HUES48 (cell line): Measurements from ENCODE around the gene GABBR1.
"Not testable (repeated sequence)": the region's sequence is repeated elsewhere in the genome, so short reads cannot be mapped to it uniquely, and the experiment has no call there.

Source experiments
- H3K27ac ChIP-seq: one replicate; pipeline ENCODE4 v1.7.0; 2013; ENCODE audit warnings: low read depth, low read length, inconsistent platforms
- H3K27me3 ChIP-seq: 2 replicates; pipeline ENCODE4 v1.6.1; 2013; ENCODE audit warnings: mild to moderate bottlenecking, low read length; ENCODE audit not compliant: control insufficient read depth, insufficient read depth
- H3K36me3 ChIP-seq: 2 replicates; pipeline ENCODE4 v1.6.1; 2013; ENCODE audit warnings: low read length; ENCODE audit not compliant: control insufficient read depth, insufficient read depth
- H3K4me1 ChIP-seq: 2 replicates; pipeline ENCODE4 v1.6.1; 2013; ENCODE audit warnings: mild to moderate bottlenecking, low read length; ENCODE audit not compliant: control insufficient read depth, insufficient read depth
- H3K4me3 ChIP-seq: 2 replicates; pipeline ENCODE4 v1.5.1; 2013; ENCODE audit warnings: mild to moderate bottlenecking, low read depth, low read length
- H3K9ac ChIP-seq: 2 replicates; pipeline ENCODE4 v1.6.1; 2013; ENCODE audit warnings: mild to moderate bottlenecking, low read depth, low read length, moderate library complexity
- H3K9me3 ChIP-seq: 2 replicates; pipeline ENCODE4 v1.6.1; 2013; ENCODE audit warnings: low read length; ENCODE audit not compliant: control insufficient read depth, insufficient read depth

GABBR1 gene

GRCh38 chr6:29671026-29671425, 38.0 kb upstream of the GABBR1 start:
- Histone ChIP-seq H3K9me3 (no peaks in the 10 kb centered on the region), H3K36me3 (no peaks in the 10 kb centered on the region), H3K4me3 (no peak overlapping the region), H3K27ac (no peak overlapping the region), H3K9ac (no peak overlapping the region), H3K27me3 (no peaks in the 10 kb centered on the region), H3K4me1 (peaks cover 27% of the 10 kb centered on the region)

- H3K4me1 ChIP-seq: peaks cover 49% of the 10 kb centered on the region
- peak overlapping the region; percentile 49 for H3K9ac ChIP-seq
- H3K9me3 ChIP-seq: no peaks in the 10 kb centered on the region
- H3K36me3 ChIP-seq: no peaks in the 10 kb centered on the region
- peak overlapping the region; percentile 96 for H3K27ac ChIP-seq
- no peaks in the 10 kb centered on the region for H3K27me3 ChIP-seq
- peak overlapping the region; percentile 36 for H3K4me3 ChIP-seq
Measured at GRCh38 chr6:29667158-29667557, 34.2 kb upstream of the GABBR1 start.

GRCh38 chr6:29666826-29667130, 33.8 kb upstream of the GABBR1 start:
- H3K27ac ChIP-seq: peak overlapping the region; percentile 96
- no peaks in the 10 kb centered on the region for H3K36me3 ChIP-seq
- no peaks in the 10 kb centered on the region for H3K27me3 ChIP-seq
- H3K9me3 ChIP-seq: no peaks in the 10 kb centered on the region
- H3K4me1 ChIP-seq: peaks cover 49% of the 10 kb centered on the region
- H3K9ac ChIP-seq: peak overlapping the region; percentile 49
- peak overlapping the region; percentile 36 for H3K4me3 ChIP-seq

GRCh38 chr6:29665942-29666825, 33.2 kb upstream of the GABBR1 start:
- peaks cover 51% of the 10 kb centered on the region for H3K4me1 ChIP-seq

GRCh38 chr6:29663300-29664042, 30.5 kb upstream of the GABBR1 start:
- Histone ChIP-seq H3K9ac (peak overlapping the region; percentile 41; the same call in 1 of the 2 replicates), H3K36me3 (no peaks in the 10 kb centered on the region), H3K4me3 (no peak overlapping the region), H3K9me3 (no peaks in the 10 kb centered on the region), H3K27me3 (no peaks in the 10 kb centered on the region), H3K27ac (peak overlapping the region; percentile 95), H3K4me1 (peaks cover 53% of the 10 kb centered on the region)

More at GRCh38 chr6:29665942-29666825, 33.2 kb upstream of the GABBR1 start:
- H3K9ac ChIP-seq: peak overlapping the region; percentile 49
- peak overlapping the region; percentile 36 for H3K4me3 ChIP-seq
- H3K27ac ChIP-seq: peak overlapping the region; percentile 96
- H3K9me3 ChIP-seq: no peaks in the 10 kb centered on the region
- H3K27me3 ChIP-seq: no peaks in the 10 kb centered on the region
- H3K36me3 ChIP-seq: no peaks in the 10 kb centered on the region

- not testable (repeated sequence) for H3K36me3 ChIP-seq, H3K27me3 ChIP-seq, H3K9me3 ChIP-seq, H3K4me3 ChIP-seq
- Histone ChIP-seq H3K27ac (peak overlapping the region; percentile 95), H3K4me1 (peaks cover 37% of the 10 kb centered on the region), H3K9ac (peak overlapping the region; percentile 71)
Measured at GRCh38 chr6:29661502-29662141, 28.6 kb upstream of the GABBR1 start.

- Histone ChIP-seq H3K4me1 (peaks cover 32% of the 10 kb centered on the region), H3K9ac (peak overlapping the region; percentile 10; the same call in 1 of the 2 replicates), H3K27ac (peak overlapping the region; percentile 95)
Measured at GRCh38 chr6:29661071-29661470, 28.1 kb upstream of the GABBR1 start.

GRCh38 chr6:29656798-29657197, 23.8 kb upstream of the GABBR1 start, which contains the start of gene MOG:
MOG (plus strand) TSS chr6:29657092; CDS start chr6:29657210, 118 bp downstream.
- Histone ChIP-seq H3K36me3 (no peaks in the 10 kb centered on the region), H3K9me3 (no peaks in the 10 kb centered on the region), H3K9ac (no peak within 1 kb of the TSS), H3K4me3 (no peak within 1 kb of the TSS), H3K27ac (no peak within 1 kb of the TSS), H3K4me1 (peaks cover 20% of the 10 kb centered on the region), H3K27me3 (no peaks in the 10 kb centered on the region)

More at GRCh38 chr6:29661071-29661470, 28.1 kb upstream of the GABBR1 start:
- no peaks in the 10 kb centered on the region for H3K27me3 ChIP-seq
- H3K36me3 ChIP-seq: no peaks in the 10 kb centered on the region
- H3K9me3 ChIP-seq: no peaks in the 10 kb centered on the region
- H3K4me3 ChIP-seq: no peak overlapping the region

- Histone ChIP-seq H3K36me3 (no peaks in the 10 kb centered on the region), H3K27me3 (no peaks in the 10 kb centered on the region), H3K27ac (no peak overlapping the region), H3K9me3 (no peaks in the 10 kb centered on the region), H3K4me1 (peaks cover 22% of the 10 kb centered on the region), H3K4me3 (no peak overlapping the region), H3K9ac (no peak overlapping the region)
Measured at GRCh38 chr6:29656157-29656556, 23.2 kb upstream of the GABBR1 start.

- H3K27me3 ChIP-seq: no peaks in the 10 kb centered on the region
- H3K27ac ChIP-seq: no peak overlapping the region
- no peaks in the 10 kb centered on the region for H3K9me3 ChIP-seq
- no peak overlapping the region for H3K9ac ChIP-seq
- H3K36me3 ChIP-seq: no peaks in the 10 kb centered on the region
- no peak overlapping the region for H3K4me3 ChIP-seq
- peaks cover 17% of the 10 kb centered on the region for H3K4me1 ChIP-seq
Measured at GRCh38 chr6:29655658-29656057, 22.7 kb upstream of the GABBR1 start.
